Stimulated activated naive B cell treated with anti-CD40 and anti-IgM and Interleukin-4, amounts not matched to agents 10 μg/mL and 1 μg/mL and 100 μg/mL, for 72 hours (primary cell): Measurements from ENCODE around the gene ENG.
"Not testable (repeated sequence)": the region's sequence is repeated elsewhere in the genome, so short reads cannot be mapped to it uniquely, and the experiment has no call there.

ENCODE experiments used
- ATAC-seq, 2 donors: fragments of 150-1000 bp; cut with Tn5 transposase; replicated peaks; 2 replicates each; pipeline ENCODE4 v1.10.0; 2021; ENCODE audit warnings: moderate library complexity in 1 of 2
- DNase-seq: peaks from one replicate; pipeline ENCODE4 v3.0.0; 2021
- H3K27ac Mint-ChIP-seq: one replicate; pipeline ENCODE4 v1.8.0; 2022; ENCODE audit warnings: mild to moderate bottlenecking, mixed read lengths
- H3K27me3 Mint-ChIP-seq, 2 donors: one replicate each; pipeline ENCODE4 v1.8.0; 2022; ENCODE audit warnings: mixed read lengths in 2 of 2
- H3K36me3 Mint-ChIP-seq, 2 donors: one replicate each; pipeline ENCODE4 v1.8.0; 2022; ENCODE audit warnings: mixed read lengths in 2 of 2, mild to moderate bottlenecking in 1 of 2
- H3K4me1 Mint-ChIP-seq, 2 donors: one replicate each; pipeline ENCODE4 v1.8.0; 2022; ENCODE audit warnings: mixed read lengths in 2 of 2, mild to moderate bottlenecking in 1 of 2
- H3K4me3 Mint-ChIP-seq, 2 donors: one replicate each; pipeline ENCODE4 v1.8.0; 2022; ENCODE audit warnings: mild to moderate bottlenecking in 2 of 2, mixed read lengths in 2 of 2, moderate library complexity in 1 of 2
- H3K9me3 Mint-ChIP-seq, 2 donors: one replicate each; pipeline ENCODE4 v1.8.0; 2022; ENCODE audit warnings: mixed read lengths in 2 of 2, mild to moderate bottlenecking in 1 of 2

ENG gene

GRCh38 chr9:127874301-127875221, 20.1 kb upstream of the ENG start:
- Mint-ChIP-seq H3K27ac (peak overlapping the region; percentile 20), H3K4me1 (peaks cover 19 to 25% of the 10 kb centered on the region in 2 donors), H3K9me3 (no peaks in the 10 kb centered on the region), H3K4me3 (no peak overlapping the region), H3K27me3 (peaks cover 0 to 16% of the 10 kb centered on the region in 2 donors), H3K36me3 (peaks cover 4% of the 10 kb centered on the region in 2 donors)
- no peak for ATAC-seq
- no peak for DNase-seq

DNA sequence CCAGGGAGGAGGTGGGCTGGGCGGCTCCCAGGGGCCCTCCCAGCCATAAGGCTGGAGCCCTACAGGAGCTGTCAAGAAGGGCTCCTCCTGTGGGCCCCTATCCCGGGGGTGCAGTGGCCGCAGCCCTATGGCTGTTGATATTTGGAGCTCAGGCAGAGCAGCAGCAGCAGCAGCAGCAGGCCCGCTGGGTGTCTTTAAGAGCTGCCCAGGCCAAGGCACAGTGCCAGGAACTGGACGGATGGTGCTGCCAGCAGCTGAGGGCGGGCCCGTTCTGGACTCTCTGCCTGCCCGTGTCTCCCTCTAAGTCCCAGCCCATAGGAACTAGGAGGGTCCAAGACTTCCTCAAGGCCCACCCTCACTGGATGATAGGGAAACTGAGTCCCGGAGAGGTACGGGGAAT, 19.4 kb upstream of the ENG start:
- Mint-ChIP-seq H3K4me1 (peaks cover 16 to 21% of the 10 kb centered on the region in 2 donors), H3K27ac (no peak overlapping the region), H3K9me3 (no peaks in the 10 kb centered on the region), H3K4me3 (no peak overlapping the region), H3K36me3 (peaks cover under 1 to 2% of the 10 kb centered on the region in 2 donors), H3K27me3 (peaks cover 0 to 16% of the 10 kb centered on the region in 2 donors)
- no peak for ATAC-seq
- no peak for DNase-seq

DNA sequence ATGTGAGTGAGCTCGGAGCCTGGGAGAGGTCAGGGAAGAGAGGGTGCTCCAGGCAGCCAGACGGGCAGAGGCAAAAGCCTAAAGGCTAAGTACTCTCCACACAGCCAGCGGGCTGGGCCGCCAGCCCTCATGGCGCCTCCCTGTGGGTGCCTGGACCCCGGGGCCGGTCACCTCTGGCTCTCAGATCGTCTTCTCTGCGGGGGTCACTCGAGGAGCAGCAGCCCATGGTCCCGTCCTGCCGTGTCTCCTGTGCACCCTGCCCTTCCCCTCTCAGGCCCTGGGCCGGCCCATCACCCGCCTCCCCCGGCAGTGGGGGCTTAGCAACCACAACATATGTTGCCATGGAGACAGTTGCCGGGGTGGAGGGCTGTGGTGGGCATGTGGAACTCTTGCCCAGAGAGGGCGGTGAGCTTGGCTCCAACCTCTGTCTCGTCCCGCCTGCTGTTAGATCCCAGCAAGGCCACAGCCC, 18.8 kb upstream of the ENG start:
- Mint-ChIP-seq H3K27ac (no peak overlapping the region), H3K27me3 (peaks cover 0 to 16% of the 10 kb centered on the region in 2 donors), H3K4me3 (no peak overlapping the region), H3K9me3 (no peaks in the 10 kb centered on the region), H3K36me3 (no peaks in the 10 kb centered on the region), H3K4me1 (peaks cover 11 to 14% of the 10 kb centered on the region in 2 donors)
- no peak for ATAC-seq
- DNase-seq, result no peak

DNA sequence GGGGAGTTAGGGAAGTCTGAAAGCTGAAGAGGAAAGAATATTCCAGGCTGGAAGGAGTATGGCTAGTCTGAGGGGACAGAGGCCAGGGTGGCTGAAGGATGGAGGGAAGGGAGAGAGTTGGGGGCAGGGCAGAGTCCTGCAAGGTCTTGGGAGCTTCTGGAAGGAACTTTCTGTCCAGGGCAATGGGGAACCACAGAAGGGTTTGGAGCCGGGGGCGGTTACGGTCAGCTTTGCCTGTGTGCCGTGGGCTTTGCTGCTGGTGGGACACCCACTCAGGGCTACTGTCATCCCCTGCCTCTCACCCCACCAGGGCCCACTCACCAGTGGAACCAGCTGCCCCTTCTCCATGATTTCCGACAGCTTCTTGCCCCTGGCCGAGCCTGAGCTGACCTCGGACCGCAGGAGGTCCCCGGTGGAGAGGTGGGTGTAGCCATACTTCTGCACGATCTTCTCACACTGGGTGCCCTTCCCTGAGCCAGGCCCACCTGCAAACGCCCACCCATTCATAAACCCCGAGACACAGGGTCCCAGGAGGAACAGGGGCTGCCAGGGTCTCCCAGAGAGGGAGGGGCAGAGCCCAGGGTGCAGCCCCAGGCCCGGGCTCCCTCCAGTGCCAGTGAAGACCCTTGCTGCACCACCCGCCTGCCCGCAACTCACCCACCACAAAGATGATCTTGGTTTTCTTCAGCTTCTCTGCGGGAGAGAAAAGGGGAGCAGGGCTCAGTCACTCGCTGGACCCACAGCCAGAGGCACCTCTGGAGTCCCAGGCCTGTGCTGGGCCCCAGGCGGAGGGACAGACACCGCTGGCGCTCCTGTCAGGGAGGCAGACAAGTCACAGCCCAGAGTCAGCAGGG, 18.1 kb upstream of the ENG start:
- no peak for ATAC-seq
- peaks cover 0 to 16% of the 10 kb centered on the region in 2 donors for H3K27me3 Mint-ChIP-seq
- H3K9me3 Mint-ChIP-seq, result no peaks in the 10 kb centered on the region
- no peak overlapping the region for H3K27ac Mint-ChIP-seq
- DNase-seq, result no peak
- no peak overlapping the region for H3K4me3 Mint-ChIP-seq
- H3K4me1 Mint-ChIP-seq, result peaks cover 8 to 9% of the 10 kb centered on the region in 2 donors
- H3K36me3 Mint-ChIP-seq, result no peaks in the 10 kb centered on the region

DNA sequence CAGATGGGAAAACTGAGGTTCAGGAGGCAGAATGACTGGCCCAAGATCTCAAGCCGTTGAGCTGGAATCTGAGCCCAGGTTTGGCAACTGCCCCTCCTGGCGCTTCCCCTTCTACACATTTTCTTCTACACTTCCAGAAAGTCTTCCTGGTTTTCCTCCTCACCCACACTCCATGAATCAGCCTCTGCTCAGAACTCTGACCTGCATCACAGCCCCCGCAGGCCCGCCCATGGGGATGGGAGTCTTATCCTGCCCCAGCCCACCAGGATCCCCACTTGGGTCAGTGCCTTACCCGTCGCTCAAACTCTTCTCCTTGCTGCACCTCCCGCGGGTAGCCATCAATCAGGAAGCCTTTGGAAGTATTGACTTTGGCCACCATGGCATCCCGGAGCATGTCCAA, 17.1 kb upstream of the ENG start:
- Mint-ChIP-seq H3K27me3 (peaks cover 0 to 16% of the 10 kb centered on the region in 2 donors), H3K9me3 (no peaks in the 10 kb centered on the region), H3K27ac (peak overlapping the region; percentile 14), H3K4me1 (peaks cover under 1 to 3% of the 10 kb centered on the region in 2 donors), H3K36me3 (no peaks in the 10 kb centered on the region), H3K4me3 (no peak overlapping the region)
- no peak for DNase-seq
- no peak for ATAC-seq

GRCh38 chr9:127870887-127871286, 16.4 kb upstream of the ENG start:
- no peak overlapping the region for H3K27ac Mint-ChIP-seq
- peaks cover 2 to 5% of the 10 kb centered on the region in 2 donors for H3K4me1 Mint-ChIP-seq
- H3K9me3 Mint-ChIP-seq, result no peaks in the 10 kb centered on the region
- peaks cover 0 to 12% of the 10 kb centered on the region in 2 donors for H3K27me3 Mint-ChIP-seq
- no peak for DNase-seq
- H3K36me3 Mint-ChIP-seq, result no peaks in the 10 kb centered on the region
- no peak for ATAC-seq
- no peak overlapping the region for H3K4me3 Mint-ChIP-seq

- H3K27me3 Mint-ChIP-seq, H3K4me3 Mint-ChIP-seq, H3K9me3 Mint-ChIP-seq, DNase-seq, H3K36me3 Mint-ChIP-seq, ATAC-seq, H3K27ac Mint-ChIP-seq: not testable (repeated sequence)
- H3K4me1 Mint-ChIP-seq, result peaks cover 10 to 12% of the 10 kb centered on the region in 2 donors
Measured at GRCh38 chr9:127870153-127870491, 15.7 kb upstream of the ENG start.

DNA sequence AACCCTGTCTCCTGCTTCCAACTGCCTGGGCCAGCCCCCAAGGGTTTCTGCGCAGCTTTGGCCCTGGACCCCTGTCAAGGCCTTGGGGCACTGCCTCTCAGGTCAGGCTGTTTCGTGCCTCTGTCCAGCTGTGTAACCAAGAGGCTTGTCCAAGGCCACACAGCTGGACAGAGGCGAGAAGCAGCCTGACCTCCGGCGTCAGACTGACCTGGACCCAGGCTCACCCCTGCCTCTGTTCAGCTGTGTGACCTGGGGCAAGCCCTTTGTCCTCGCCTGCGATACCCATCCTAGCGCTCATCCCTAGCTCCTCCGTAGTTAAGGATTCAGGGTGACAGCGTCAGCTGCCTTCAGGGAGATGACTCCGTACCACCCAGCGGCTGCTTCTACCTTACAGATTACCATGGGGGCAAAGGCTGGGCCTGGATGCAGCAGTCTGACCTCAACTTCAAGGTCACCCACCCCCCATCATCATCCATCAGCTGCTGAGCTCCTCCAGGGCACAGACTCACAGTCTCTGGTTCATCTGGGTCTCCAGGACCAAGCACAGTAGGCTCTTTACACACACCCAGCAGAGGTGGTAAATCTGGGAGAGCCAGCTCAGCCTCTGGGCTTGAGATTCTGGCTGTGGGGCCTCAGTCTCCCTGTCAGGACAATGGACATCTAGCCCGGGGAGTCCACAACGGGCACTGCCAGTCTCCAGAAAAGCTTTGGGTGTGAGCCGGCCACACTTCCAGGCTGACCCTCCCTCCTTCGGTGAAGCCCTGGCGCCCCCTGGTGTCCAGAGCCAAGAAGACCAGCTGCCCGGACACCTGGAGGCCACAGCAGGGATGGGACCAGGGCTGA, 15.1 kb upstream of the ENG start:
- DNase-seq (peak; percentile 82), ATAC-seq (peak; percentile 87 to 89)
- no peak overlapping the region for H3K4me3 Mint-ChIP-seq

DNA sequence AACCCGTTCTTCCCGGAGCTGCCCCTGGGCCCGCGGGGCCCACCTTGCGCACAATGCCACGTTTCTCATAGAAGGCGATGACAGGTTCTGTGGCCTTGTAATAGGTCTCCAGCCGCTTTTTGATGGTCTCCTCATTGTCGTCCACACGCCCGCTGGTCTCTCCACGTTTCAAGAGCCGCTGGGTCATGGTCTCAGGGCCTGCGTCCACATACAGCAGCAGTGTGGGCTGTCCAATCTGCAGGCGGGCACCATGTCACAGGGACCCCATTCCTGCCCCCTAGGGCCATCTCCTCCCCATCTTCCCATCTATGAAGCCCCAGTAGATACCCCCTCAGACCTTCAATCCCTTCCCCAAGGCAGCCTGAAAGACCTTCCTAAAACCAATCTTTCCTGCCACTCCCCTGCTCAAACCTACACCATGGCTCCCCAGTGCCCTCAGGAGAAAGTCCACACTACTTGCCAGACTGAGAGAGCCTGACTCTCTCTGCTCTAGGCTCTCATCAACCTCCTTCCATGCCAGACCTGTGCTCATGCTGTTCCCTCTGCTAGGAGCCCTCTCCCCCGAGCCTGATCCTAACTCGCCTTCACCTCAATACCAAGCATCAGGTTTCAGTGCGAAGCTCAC, 13.9 kb upstream of the ENG start:
- H3K27ac Mint-ChIP-seq, result peak overlapping the region; percentile 9
- DNase-seq (no peak), ATAC-seq (no peak)
- H3K27me3 Mint-ChIP-seq, result peaks cover 0 to 5% of the 10 kb centered on the region in 2 donors
- no peak overlapping the region for H3K4me3 Mint-ChIP-seq
- no peaks in the 10 kb centered on the region for H3K9me3 Mint-ChIP-seq
- H3K4me1 Mint-ChIP-seq, result peaks cover 16% of the 10 kb centered on the region in 2 donors
- no peaks in the 10 kb centered on the region for H3K36me3 Mint-ChIP-seq

More for the DNA sequence above, 15.1 kb upstream of the ENG start:
- Mint-ChIP-seq H3K36me3 (no peaks in the 10 kb centered on the region), H3K9me3 (no peaks in the 10 kb centered on the region), H3K4me1 (peaks cover 16% of the 10 kb centered on the region in 2 donors), H3K27ac (no peak overlapping the region), H3K27me3 (peaks cover 0 to 5% of the 10 kb centered on the region in 2 donors)

DNA sequence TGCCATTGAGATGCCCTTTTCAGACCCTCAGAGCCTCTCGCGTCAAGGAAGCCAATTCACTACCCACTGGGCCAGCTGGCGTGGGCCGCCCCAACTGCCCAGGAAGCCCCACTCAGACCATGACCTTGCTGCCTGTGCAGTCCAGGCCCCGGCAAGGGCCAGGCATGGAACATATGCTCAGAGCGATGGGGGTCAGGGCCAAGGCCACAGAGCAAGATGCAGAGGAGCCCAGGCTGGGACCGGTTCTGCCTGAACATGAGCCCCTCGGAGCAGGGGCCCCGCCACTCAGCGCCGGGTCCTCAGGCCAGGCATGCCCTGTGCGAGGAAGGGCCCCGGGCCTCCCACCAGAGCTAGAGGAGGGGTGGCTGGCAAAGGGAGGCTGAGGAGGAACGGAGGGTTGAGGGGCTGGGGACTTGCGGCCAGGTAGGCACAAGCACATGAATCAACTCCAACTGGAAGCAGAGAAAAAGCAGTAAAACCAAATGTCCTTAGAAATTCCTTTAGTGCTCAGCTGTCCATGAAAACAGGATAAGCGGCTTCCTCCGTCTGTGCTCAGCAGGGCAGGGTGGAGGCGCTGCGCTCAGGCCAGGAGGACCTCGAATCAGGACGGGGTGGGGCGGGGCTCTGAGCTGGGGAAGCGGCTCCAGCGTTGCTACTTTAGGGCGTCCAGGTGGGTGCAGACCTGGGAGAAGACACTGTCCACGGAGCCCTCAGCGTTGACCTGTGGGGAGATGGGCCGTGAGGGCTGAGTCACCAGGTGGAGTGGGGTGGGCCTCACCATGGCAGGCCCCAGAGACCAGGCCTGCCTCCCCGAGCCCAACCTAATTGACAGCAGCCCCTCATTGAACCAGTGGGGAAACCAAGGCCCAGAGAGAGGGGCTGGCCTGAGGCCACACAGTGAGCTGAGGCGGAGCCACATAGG, 13.2 kb upstream of the ENG start:
- H3K9me3 Mint-ChIP-seq, result no peaks in the 10 kb centered on the region
- H3K27ac Mint-ChIP-seq, result no peak overlapping the region
- ATAC-seq (no peak), DNase-seq (no peak)
- H3K4me3 Mint-ChIP-seq, result no peak overlapping the region
- peaks cover 21 to 22% of the 10 kb centered on the region in 2 donors for H3K4me1 Mint-ChIP-seq
- H3K27me3 Mint-ChIP-seq, result peaks cover 0 to 5% of the 10 kb centered on the region in 2 donors
- no peaks in the 10 kb centered on the region for H3K36me3 Mint-ChIP-seq

- Mint-ChIP-seq H3K36me3 (no peaks in the 10 kb centered on the region), H3K9me3 (no peaks in the 10 kb centered on the region), H3K27me3 (no peaks in the 10 kb centered on the region), H3K4me3 (no peak overlapping the region), H3K4me1 (peaks cover 25 to 33% of the 10 kb centered on the region in 2 donors), H3K27ac (peak overlapping the region; percentile 14)
- ATAC-seq, result no peak
- peak; percentile 30 for DNase-seq
Measured at GRCh38 chr9:127866535-127866934, 12.1 kb upstream of the ENG start.

- ATAC-seq (no peak), DNase-seq (no peak)
- Mint-ChIP-seq H3K4me1 (peaks cover 29 to 39% of the 10 kb centered on the region in 2 donors), H3K4me3 (no peak overlapping the region), H3K9me3 (no peaks in the 10 kb centered on the region), H3K27ac (peak overlapping the region; percentile 82), H3K27me3 (no peaks in the 10 kb centered on the region), H3K36me3 (no peaks in the 10 kb centered on the region)
Measured at GRCh38 chr9:127865645-127866464, 11.4 kb upstream of the ENG start.
